ENCODE results near the gene NAV2. TPM values are rescaled to one million over a fixed set of nuclear protein-coding genes. Genes with fewer than 3 reads are reported as not detected.

Gene NAV2
- total and polyA plus RNA-seq, 11 donors: 7.6 to 46.5 (median 20.2) TPM

GRCh38 chr11:20116825-20117224, 404.2 kb downstream of the NAV2 start:
- peaks cover 0 to 15% (median 11%) of the 10 kb centered on the region in 12 donors for H3K4me1 ChIP-seq
- no peaks in the 10 kb centered on the region for H3K27me3 ChIP-seq
- TF ChIP-seq, protein P1, sequence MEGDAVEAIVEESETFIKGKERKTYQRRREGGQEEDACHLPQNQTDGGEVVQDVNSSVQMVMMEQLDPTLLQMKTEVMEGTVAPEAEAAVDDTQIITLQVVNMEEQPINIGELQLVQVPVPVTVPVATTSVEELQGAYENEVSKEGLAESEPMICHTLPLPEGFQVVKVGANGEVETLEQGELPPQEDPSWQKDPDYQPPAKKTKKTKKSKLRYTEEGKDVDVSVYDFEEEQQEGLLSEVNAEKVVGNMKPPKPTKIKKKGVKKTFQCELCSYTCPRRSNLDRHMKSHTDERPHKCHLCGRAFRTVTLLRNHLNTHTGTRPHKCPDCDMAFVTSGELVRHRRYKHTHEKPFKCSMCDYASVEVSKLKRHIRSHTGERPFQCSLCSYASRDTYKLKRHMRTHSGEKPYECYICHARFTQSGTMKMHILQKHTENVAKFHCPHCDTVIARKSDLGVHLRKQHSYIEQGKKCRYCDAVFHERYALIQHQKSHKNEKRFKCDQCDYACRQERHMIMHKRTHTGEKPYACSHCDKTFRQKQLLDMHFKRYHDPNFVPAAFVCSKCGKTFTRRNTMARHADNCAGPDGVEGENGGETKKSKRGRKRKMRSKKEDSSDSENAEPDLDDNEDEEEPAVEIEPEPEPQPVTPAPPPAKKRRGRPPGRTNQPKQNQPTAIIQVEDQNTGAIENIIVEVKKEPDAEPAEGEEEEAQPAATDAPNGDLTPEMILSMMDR (IDR thresholded peaks at IDR 0.05): no peak
- TF ChIP-seq POLR2A (IDR thresholded peaks at IDR 0.05): no peak
- H3K27ac ChIP-seq: no peak overlapping the region
- ATAC-seq (no peak), DNase-seq (no peak)
- H3K4me3 ChIP-seq: no peak overlapping the region
- H3K9me3 ChIP-seq: no peaks in the 10 kb centered on the region
- intact Hi-C loops (cut with DNase I): no loop called here
- peaks cover 0 to 76% (median 38%) of the 10 kb centered on the region in 9 donors for H3K36me3 ChIP-seq
- 0 to 65% (median 28%) methylated on average over 1 of the region's 1 CpG for WGBS, 4 donors

- peaks cover 0 to 10% (median 7%) of the 10 kb centered on the region in 12 donors for H3K4me1 ChIP-seq
- peaks cover 0 to 76% (median 38%) of the 10 kb centered on the region in 9 donors for H3K36me3 ChIP-seq
- intact Hi-C loops (cut with DNase I): no loop called here
- DNase-seq: no peak
- no peaks in the 10 kb centered on the region for H3K9me3 ChIP-seq
- H3K4me3 ChIP-seq: no peak overlapping the region
- TF ChIP-seq, protein P1 (IDR thresholded peaks at IDR 0.05): no peak
- TF ChIP-seq POLR2A (IDR thresholded peaks at IDR 0.05): no peak
- WGBS, 4 donors: 74 to 82% (median 77%) methylated on average over 5 of the region's 5 CpGs
- no peaks in the 10 kb centered on the region for H3K27me3 ChIP-seq
- no peak for ATAC-seq
- no peak overlapping the region for H3K27ac ChIP-seq
Observed at GRCh38 chr11:20117291-20117690, 404.7 kb downstream of the NAV2 start.

- no peak for DNase-seq
- H3K4me1 ChIP-seq: peaks cover 0 to 1% (median 0%) of the 10 kb centered on the region in 12 donors
- H3K27ac ChIP-seq: no peak overlapping the region
- no peaks in the 10 kb centered on the region for H3K27me3 ChIP-seq
- H3K9me3 ChIP-seq: no peaks in the 10 kb centered on the region
- intact Hi-C loops (cut with DNase I): no loop called here
- no peak overlapping the region for H3K4me3 ChIP-seq
- peaks cover 0 to 75% (median 38%) of the 10 kb centered on the region in 9 donors for H3K36me3 ChIP-seq
- TF ChIP-seq POLR2A (IDR thresholded peaks at IDR 0.05): no peak
- TF ChIP-seq, protein P1 (IDR thresholded peaks at IDR 0.05): no peak
- 89 to 95% (median 92%) methylated on average over 15 of the region's 15 CpGs for WGBS, 4 donors
- ATAC-seq: peak in 1 of 4 donors; percentile 19
Observed at GRCh38 chr11:20118209-20118608, 405.6 kb downstream of the NAV2 start.

DNA sequence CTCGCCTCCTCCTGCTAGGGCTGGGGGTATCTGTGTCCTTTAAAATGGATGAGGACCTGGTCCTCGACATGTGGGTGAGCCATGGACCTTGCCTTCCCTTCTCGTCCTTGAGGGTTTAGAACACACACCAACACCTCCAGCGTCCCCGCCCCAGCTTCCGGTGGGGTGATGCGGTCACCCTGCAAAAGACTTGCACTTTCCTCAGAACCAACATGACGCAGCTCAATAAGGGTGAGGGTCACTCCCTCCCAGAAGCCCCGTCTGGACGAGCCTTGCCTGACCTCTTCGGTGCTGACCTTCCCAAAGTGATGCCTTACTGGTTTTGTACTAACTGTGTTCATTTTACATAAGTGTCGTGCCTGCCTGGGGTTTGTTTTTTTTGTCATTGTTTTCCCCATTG, 406.7 kb downstream of the NAV2 start:
- Histone ChIP-seq H3K27ac (no peak overlapping the region), H3K36me3 (peaks cover 0 to 64% (median 33%) of the 10 kb centered on the region in 9 donors), H3K27me3 (no peaks in the 10 kb centered on the region), H3K4me1 (no peaks in the 10 kb centered on the region), H3K4me3 (no peak overlapping the region), H3K9me3 (no peaks in the 10 kb centered on the region)
- no peak for DNase-seq
- ATAC-seq: no peak
- intact Hi-C loops (cut with DNase I): no loop called here
- WGBS, 4 donors: 91 to 95% (median 93%) methylated on average over 12 of the region's 12 CpGs
- TF ChIP-seq POLR2A (IDR thresholded peaks at IDR 0.05): no peak
- TF ChIP-seq, protein P1 (IDR thresholded peaks at IDR 0.05): no peak
